Lower leg skin (tissue), 4 donors: Measurements from ENCODE around the gene TWF1. TPM values are rescaled to one million over a fixed set of nuclear protein-coding genes. Genes with fewer than 3 reads are reported as not detected.

Experiments used
- DNase-seq, 2 donors: peaks; one replicate each; pipeline ENCODE4 v3.0.0-alpha.2; 2019; ENCODE audit warnings: low spot score in 2 of 2
- H3K4me3 ChIP-seq: fragments of 200-600 bp; sonication (generic); 2 replicates; pipeline ENCODE4 v1.5.1; 2017; ENCODE audit warnings: mild to moderate bottlenecking, low read depth; ENCODE audit not compliant: poor library complexity, severe bottlenecking
- POLR2A ChIP-seq, 2 donors: fragments of 450-650 bp; IDR thresholded peaks; one replicate each; pipeline ENCODE4 v1.6.1; 2016 to 2017; ENCODE audit warnings: antibody characterized with exemption in 2 of 2, mild to moderate bottlenecking in 1 of 2, moderate library complexity in 1 of 2
- WGBS, 2 donors: methylation state at CpG; one replicate each; pipeline ENCODE4 v1.1.5; 2018; 5-methylcytosine and 5-hydroxymethylcytosine counted together
- intact Hi-C: fragments of 100-400 bp; cut with DNase I; formaldehyde crosslinking; loops from one replicate; pipeline ENCODE4 v1.15.0; 2023; ENCODE audit warnings: low total_unique reads
- total RNA-seq, 4 donors: library from RNA; depleted of rRNA; stranded (reverse); fragments of >200 nt; gene quantifications; one replicate each; pipeline ENCODE4 v1.1.0, GENCODE V29; 2016
- TF ChIP-seq, protein P1 (sequence below), 3 donors: fragments of 450-650 bp; IDR thresholded peaks; one replicate each; pipeline ENCODE4 v1.5.1; 2016; ENCODE audit warnings: antibody characterized with exemption in 3 of 3, mild to moderate bottlenecking in 3 of 3, moderate library complexity in 2 of 3

TWF1 gene
- total RNA-seq, 4 donors from 2014 or later = 46.9 to 77.4 (median 62.3) TPM

GRCh38 chr12:43841253-43841652 lies 35.1 kb upstream of the TWF1 start:
- TF ChIP-seq, protein P1, sequence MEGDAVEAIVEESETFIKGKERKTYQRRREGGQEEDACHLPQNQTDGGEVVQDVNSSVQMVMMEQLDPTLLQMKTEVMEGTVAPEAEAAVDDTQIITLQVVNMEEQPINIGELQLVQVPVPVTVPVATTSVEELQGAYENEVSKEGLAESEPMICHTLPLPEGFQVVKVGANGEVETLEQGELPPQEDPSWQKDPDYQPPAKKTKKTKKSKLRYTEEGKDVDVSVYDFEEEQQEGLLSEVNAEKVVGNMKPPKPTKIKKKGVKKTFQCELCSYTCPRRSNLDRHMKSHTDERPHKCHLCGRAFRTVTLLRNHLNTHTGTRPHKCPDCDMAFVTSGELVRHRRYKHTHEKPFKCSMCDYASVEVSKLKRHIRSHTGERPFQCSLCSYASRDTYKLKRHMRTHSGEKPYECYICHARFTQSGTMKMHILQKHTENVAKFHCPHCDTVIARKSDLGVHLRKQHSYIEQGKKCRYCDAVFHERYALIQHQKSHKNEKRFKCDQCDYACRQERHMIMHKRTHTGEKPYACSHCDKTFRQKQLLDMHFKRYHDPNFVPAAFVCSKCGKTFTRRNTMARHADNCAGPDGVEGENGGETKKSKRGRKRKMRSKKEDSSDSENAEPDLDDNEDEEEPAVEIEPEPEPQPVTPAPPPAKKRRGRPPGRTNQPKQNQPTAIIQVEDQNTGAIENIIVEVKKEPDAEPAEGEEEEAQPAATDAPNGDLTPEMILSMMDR (IDR thresholded peaks at IDR 0.05) = no peak
- no peak for TF ChIP-seq POLR2A (IDR thresholded peaks at IDR 0.05)

GRCh38 chr12:43840338-43840737 lies 34.2 kb upstream of the TWF1 start:
- intact Hi-C loops = no loop called here
- 87 to 96% methylated on average over 4 of the region's 4 CpGs for WGBS, 2 donors
- no peak for DNase-seq
- H3K4me3 ChIP-seq = no peak overlapping the region
- TF ChIP-seq POLR2A (IDR thresholded peaks at IDR 0.05) = no peak
- TF ChIP-seq, protein P1 (IDR thresholded peaks at IDR 0.05) = no peak

More at GRCh38 chr12:43841253-43841652, 35.1 kb upstream of the TWF1 start:
- 78 to 94% methylated on average over 3 of the region's 3 CpGs for WGBS, 2 donors
- no peak for DNase-seq
- no peak overlapping the region for H3K4me3 ChIP-seq
- intact Hi-C loops = no loop called here

- peak overlapping the region; percentile 57 for H3K4me3 ChIP-seq
- TF ChIP-seq POLR2A (IDR thresholded peaks at IDR 0.05) = no peak
- TF ChIP-seq, protein P1 (IDR thresholded peaks at IDR 0.05) = no peak
- intact Hi-C loops = no loop called here
- WGBS, 2 donors = 0 to 1% methylated on average over 8 of the region's 8 CpGs
- no peak for DNase-seq
These were observed 30.4 kb upstream of the TWF1 start for GRCh38 chr12:43836475-43836989.

GRCh38 chr12:43835656-43836474 lies 29.7 kb upstream of the TWF1 start, which contains the start of gene TMEM117:
Gene TMEM117 (plus strand): TSS chr12:43836081.
- 0% methylated on average over 7 to 98 of the region's 103 CpGs for WGBS, 2 donors
- TF ChIP-seq, protein P1 (IDR thresholded peaks at IDR 0.05) = no peak
- TF ChIP-seq POLR2A (IDR thresholded peaks at IDR 0.05) = no peak
- intact Hi-C loops = no loop called here
- peak; percentile 65 to 95 for DNase-seq
- peak within 1 kb of the TSS; percentile 57 for H3K4me3 ChIP-seq

DNA sequence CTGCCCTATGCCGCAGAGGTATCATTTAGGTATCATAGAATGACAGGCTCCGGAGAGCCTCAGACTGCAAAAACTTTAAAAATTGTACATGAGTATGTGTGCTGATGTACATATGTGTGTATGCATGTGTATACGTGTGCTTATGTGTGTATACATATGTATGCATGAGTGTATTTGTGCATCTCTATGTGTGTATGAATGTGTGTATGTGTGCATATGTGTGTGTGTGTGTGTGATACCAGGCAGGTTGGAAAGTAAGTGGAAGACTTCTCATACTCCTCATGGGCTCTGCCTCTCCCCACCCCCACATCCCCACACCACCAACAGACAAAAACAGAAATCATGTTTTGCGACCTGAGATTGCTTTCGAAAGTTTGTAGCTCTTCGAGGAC lies 29.1 kb upstream of the TWF1 start:
- TF ChIP-seq, protein P1 (IDR thresholded peaks at IDR 0.05) = no peak
- no peak for TF ChIP-seq POLR2A (IDR thresholded peaks at IDR 0.05)
- intact Hi-C loops = no loop called here
- WGBS, 2 donors = 35 to 45% methylated on average over 6 of the region's 6 CpGs
- H3K4me3 ChIP-seq = peak overlapping the region; percentile 57
- no peak for DNase-seq
